Thoracic aorta (tissue), 2 donors: ENCODE data around the gene MTMR3. TPM values are rescaled to one million over a fixed set of nuclear protein-coding genes. Genes with fewer than 3 reads are reported as not detected.

Experiments
- ATAC-seq: fragments of 150-250 bp; one replicate; pipeline ENCODE4 v1.8.0; 2017; ENCODE audit warnings: low read depth; ENCODE audit not compliant: insufficient number of reproducible peaks, low FRiP score
- DNase-seq: peaks from one replicate; pipeline ENCODE4 v3.0.0-alpha.2; 2020; ENCODE audit warnings: low spot score
- H3K27ac ChIP-seq, 2 donors: fragments of 200-600 bp; sonication (generic); 1 replicate in 1 of 2; 2 replicates in 1 of 2; pipeline ENCODE4 v1.5.1; 2016; ENCODE audit warnings: mild to moderate bottlenecking in 2 of 2, moderate library complexity in 2 of 2
- H3K27me3 ChIP-seq: fragments of 200-600 bp; sonication (generic); replicated peaks from 2 replicates; pipeline ENCODE4 v1.6.0; 2016; ENCODE audit warnings: mild to moderate bottlenecking; ENCODE audit not compliant: insufficient read depth
- H3K36me3 ChIP-seq: fragments of 200-600 bp; sonication (generic); one replicate; pipeline ENCODE4 v1.5.1; 2016
- H3K4me1 ChIP-seq, 2 donors: fragments of 200-600 bp; sonication (generic); 1 replicate in 1 of 2; 2 replicates in 1 of 2; pipeline versions ENCODE4 v1.5.1 to v1.6.0; 2016; ENCODE audit warnings: low read depth in 2 of 2, mild to moderate bottlenecking in 1 of 2; ENCODE audit not compliant: control insufficient read depth in 1 of 2
- H3K4me3 ChIP-seq: fragments of 200-600 bp; sonication (generic); 2 replicates; pipeline ENCODE4 v1.5.1; 2016; ENCODE audit warnings: mild to moderate bottlenecking
- H3K9me3 ChIP-seq: fragments of 200-600 bp; sonication (generic); 2 replicates; pipeline ENCODE4 v1.5.1; 2016
- CTCF ChIP-seq: fragments of 200-600 bp; sonication (generic); IDR thresholded peaks from one replicate; pipeline ENCODE4 v1.5.1; 2019; ENCODE audit warnings: antibody characterized with exemption
- total RNA-seq, 2 donors: library from RNA; depleted of rRNA; stranded (reverse); fragments of >200 nt; gene quantifications; one replicate each; pipeline versions ENCODE4 v1.1.0 to v1.2.3, GENCODE V29; 2016

Gene MTMR3
- total RNA-seq, 2 donors from 2014 or later: 33.3 to 61.9 TPM

DNA sequence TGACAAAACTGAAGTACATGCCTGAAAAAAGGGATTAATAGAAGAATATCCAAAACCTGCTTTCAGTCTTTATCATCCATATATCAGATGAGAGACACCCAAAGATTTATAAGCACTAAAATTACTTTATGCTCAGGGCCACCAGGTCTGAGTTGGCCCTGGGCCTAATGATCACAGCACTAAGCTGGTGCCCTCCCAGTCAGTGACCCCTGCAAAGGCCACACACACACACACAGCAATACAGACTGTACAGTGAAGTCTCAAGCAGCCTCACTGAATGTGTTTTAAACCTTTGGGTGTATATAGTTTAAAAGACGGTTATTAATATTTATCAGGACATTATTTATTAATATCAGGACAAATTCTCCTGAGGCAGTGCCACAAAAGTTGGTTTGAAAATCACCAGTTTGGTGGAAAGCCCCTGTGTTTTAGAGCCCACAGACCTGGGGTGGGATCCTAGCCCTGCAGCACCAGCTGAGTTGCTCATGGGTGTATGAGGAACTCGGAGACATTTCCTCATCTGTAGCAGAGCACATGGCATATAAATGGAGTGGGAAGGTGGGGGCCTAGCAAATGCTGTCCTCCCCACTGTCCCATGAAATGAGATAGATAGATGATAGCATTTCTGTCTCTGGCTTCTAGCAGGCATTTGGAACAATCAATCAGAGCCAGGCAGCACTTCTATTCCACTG, 148.9 kb downstream of the MTMR3 start:
- TF ChIP-seq CTCF: no peak
- no peak overlapping the region for H3K4me3 ChIP-seq
- H3K27me3 ChIP-seq: no peaks in the 10 kb centered on the region
- peaks cover 16% of the 10 kb centered on the region for H3K36me3 ChIP-seq
- no peak overlapping the region for H3K27ac ChIP-seq
- ATAC-seq (no peak), DNase-seq (no peak)
- H3K4me1 ChIP-seq: no peaks in the 10 kb centered on the region
- H3K9me3 ChIP-seq: no peaks in the 10 kb centered on the region

DNA sequence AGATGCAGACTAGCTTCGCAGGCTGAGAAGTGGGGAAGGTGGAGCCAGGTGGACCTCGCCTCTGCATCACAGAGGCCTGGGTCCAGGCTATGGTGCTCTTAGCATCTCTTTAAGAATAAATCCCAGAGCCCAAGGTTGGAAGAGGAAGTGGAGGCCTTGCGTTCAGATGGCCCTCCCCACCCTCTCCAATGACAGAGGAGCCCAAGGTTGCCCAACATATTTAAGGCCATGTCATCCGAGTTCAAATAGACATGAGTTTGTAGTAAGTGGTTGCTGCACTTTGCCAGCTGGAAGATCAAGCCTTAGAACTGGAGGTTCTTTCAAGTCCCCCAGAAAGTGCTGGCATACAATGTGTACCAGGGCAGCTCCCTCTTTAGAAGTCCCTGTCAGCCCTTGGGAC, 150.2 kb downstream of the MTMR3 start:
- ATAC-seq (no peak), DNase-seq (no peak)
- Histone ChIP-seq H3K4me3 (no peak overlapping the region), H3K9me3 (no peaks in the 10 kb centered on the region), H3K27me3 (no peaks in the 10 kb centered on the region), H3K27ac (no peak overlapping the region), H3K4me1 (no peaks in the 10 kb centered on the region), H3K36me3 (peaks cover 7% of the 10 kb centered on the region)
- no peak for TF ChIP-seq CTCF

DNA sequence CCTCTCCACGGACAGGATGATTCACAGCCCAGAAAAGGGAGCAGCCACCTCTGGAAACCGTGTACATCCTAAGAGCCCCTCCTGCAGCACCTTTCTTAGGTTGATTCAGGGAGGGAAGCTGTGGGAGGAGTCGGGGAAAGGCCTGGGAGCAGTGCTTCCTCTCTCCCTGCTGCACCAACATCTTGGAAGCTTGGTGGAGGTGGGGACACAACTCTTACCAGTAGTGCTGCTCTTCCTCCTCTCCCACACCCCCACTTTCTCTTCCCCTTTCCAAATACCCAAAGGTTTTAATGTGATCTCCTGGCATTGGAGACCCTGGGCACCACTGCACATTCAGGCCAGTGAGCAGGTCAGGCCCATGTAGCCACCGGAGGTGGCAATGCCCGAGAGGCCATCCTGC, 150.9 kb downstream of the MTMR3 start:
- Histone ChIP-seq H3K9me3 (no peaks in the 10 kb centered on the region), H3K4me1 (no peaks in the 10 kb centered on the region), H3K27me3 (no peaks in the 10 kb centered on the region), H3K36me3 (no peaks in the 10 kb centered on the region), H3K27ac (no peak overlapping the region), H3K4me3 (no peak overlapping the region)
- ATAC-seq: no peak
- no peak for DNase-seq
- TF ChIP-seq CTCF: no peak

GRCh38 chr22:30036656-30037055, 153.7 kb downstream of the MTMR3 start:
- DNase-seq (no peak), ATAC-seq (no peak)

GRCh38 chr22:30038219-30038618, 155.2 kb downstream of the MTMR3 start:
- TF ChIP-seq CTCF: no peak
- ATAC-seq (no peak), DNase-seq (no peak)
- H3K27ac ChIP-seq: no peak overlapping the region
- H3K4me1 ChIP-seq: no peaks in the 10 kb centered on the region
- no peaks in the 10 kb centered on the region for H3K9me3 ChIP-seq
- H3K27me3 ChIP-seq: no peaks in the 10 kb centered on the region
- no peaks in the 10 kb centered on the region for H3K36me3 ChIP-seq
- no peak overlapping the region for H3K4me3 ChIP-seq

More at GRCh38 chr22:30036656-30037055, 153.7 kb downstream of the MTMR3 start:
- no peak for TF ChIP-seq CTCF
- no peaks in the 10 kb centered on the region for H3K27me3 ChIP-seq
- no peaks in the 10 kb centered on the region for H3K36me3 ChIP-seq
- no peak overlapping the region for H3K4me3 ChIP-seq
- H3K4me1 ChIP-seq: no peaks in the 10 kb centered on the region
- no peaks in the 10 kb centered on the region for H3K9me3 ChIP-seq
- no peak overlapping the region for H3K27ac ChIP-seq
